CD14-positive monocyte (primary cell): ENCODE data around the gene NOD2. TPM values are rescaled to one million over a fixed set of nuclear protein-coding genes. Genes with fewer than 3 reads are reported as not detected.
A peak's percentile ranks its signal among the peaks of the same experiment; 100 is the strongest.

Experiments used
- DNase-seq, 3 donors: peaks; one replicate each; pipeline ENCODE4 v3.0.0-alpha.2; 2011 to 2022
- H2AFZ ChIP-seq: 2 replicates; pipeline ENCODE4 v1.6.0; 2012; ENCODE audit warnings: mild to moderate bottlenecking, low read depth, low read length, inconsistent platforms; ENCODE audit not compliant: insufficient read depth, poor library complexity, severe bottlenecking
- H3K27ac ChIP-seq, 2 donors: 1 replicate in 1 of 2; 2 replicates in 1 of 2; pipeline ENCODE4 v1.5.1; 2012 to 2013; ENCODE audit warnings: low read length in 2 of 2, control low read depth in 1 of 2, inconsistent platforms in 1 of 2, low read depth in 1 of 2, mild to moderate bottlenecking in 1 of 2
- H3K27me3 ChIP-seq, 2 donors: one replicate each; pipeline versions ENCODE4 v1.6.0 to v1.6.1; 2011 to 2013; ENCODE audit warnings: low read length in 2 of 2; ENCODE audit not compliant: control insufficient read depth in 2 of 2, insufficient read depth in 2 of 2
- H3K36me3 ChIP-seq, 2 donors: replicated peaks in 1 of 2; 1 replicate in 1 of 2; 2 replicates in 1 of 2; pipeline versions ENCODE4 v1.5.1 to v1.6.1; 2012 to 2013; ENCODE audit warnings: low read length in 2 of 2, control low read depth in 1 of 2, inconsistent platforms in 1 of 2, mild to moderate bottlenecking in 1 of 2; ENCODE audit not compliant: insufficient read depth in 2 of 2, control insufficient read depth in 1 of 2
- H3K4me1 ChIP-seq, 2 donors: 1 replicate in 1 of 2; 2 replicates in 1 of 2; pipeline versions ENCODE4 v1.5.1 to v1.6.1; 2012 to 2013; ENCODE audit warnings: low read length in 2 of 2, control low read depth in 1 of 2, inconsistent platforms in 1 of 2, mild to moderate bottlenecking in 1 of 2, moderate library complexity in 1 of 2; ENCODE audit not compliant: insufficient read depth in 2 of 2, control insufficient read depth in 1 of 2
- H3K4me2 ChIP-seq: replicated peaks from 2 replicates; pipeline ENCODE3; 2012; ENCODE audit warnings: low read length, moderate library complexity, mild to moderate bottlenecking; ENCODE audit not compliant: poor library complexity, severe bottlenecking; ENCODE audit errors: extremely low read depth
- H3K4me3 ChIP-seq, 3 experiments: fragments of 200-600 bp in 1 of 3; sonication (generic) in 1 of 3; replicated peaks in 1 of 3; 1 replicate in 2 of 3; 2 replicates in 1 of 3; pipeline ENCODE4 v1.5.1; 2011 to 2013; ENCODE audit warnings: low read length in 3 of 3, mild to moderate bottlenecking in 3 of 3, control low read depth in 2 of 3, low read depth in 2 of 3, inconsistent platforms in 1 of 3, moderate library complexity in 1 of 3
- H3K79me2 ChIP-seq: 2 replicates; pipeline ENCODE4 v1.6.0; 2012; ENCODE audit warnings: mild to moderate bottlenecking, control low read depth, inconsistent platforms, low read length, moderate library complexity; ENCODE audit not compliant: insufficient read depth
- H3K9ac ChIP-seq: 2 replicates; pipeline ENCODE4 v1.6.0; 2017; ENCODE audit warnings: low read length, mild to moderate bottlenecking; ENCODE audit not compliant: insufficient read depth, poor library complexity, severe bottlenecking
- H3K9me3 ChIP-seq, 2 donors: replicated peaks in 1 of 2; 1 replicate in 1 of 2; 2 replicates in 1 of 2; pipeline versions ENCODE4 v1.5.1 to v1.6.1; 2012 to 2013; ENCODE audit warnings: low read length in 2 of 2, control low read depth in 1 of 2; ENCODE audit not compliant: control insufficient read depth in 1 of 2, insufficient read depth in 1 of 2
- H4K20me1 ChIP-seq: 2 replicates; pipeline ENCODE4 v1.6.0; 2012; ENCODE audit warnings: mild to moderate bottlenecking, low read length, control low read depth, moderate library complexity; ENCODE audit not compliant: insufficient read depth
- H3K27ac Mint-ChIP-seq, 7 donors: one replicate each; pipeline ENCODE4 v1.8.0; 2020; ENCODE audit warnings: mild to moderate bottlenecking in 7 of 7, mixed read lengths in 7 of 7, moderate library complexity in 6 of 7, inconsistent platforms in 2 of 7
- H3K27me3 Mint-ChIP-seq, 3 donors: one replicate each; pipeline ENCODE4 v1.8.0; 2021 to 2022; ENCODE audit warnings: low read depth in 3 of 3, mild to moderate bottlenecking in 3 of 3, mixed read lengths in 3 of 3, moderate library complexity in 3 of 3, inconsistent platforms in 1 of 3
- H3K36me3 Mint-ChIP-seq, 2 donors: one replicate each; pipeline ENCODE4 v1.8.0; 2020; ENCODE audit warnings: mixed read lengths in 2 of 2, inconsistent platforms in 1 of 2, mild to moderate bottlenecking in 1 of 2
- H3K4me1 Mint-ChIP-seq: one replicate; pipeline ENCODE4 v1.8.0; 2020; ENCODE audit warnings: mild to moderate bottlenecking, mixed read lengths
- H3K4me3 Mint-ChIP-seq, 2 donors: one replicate each; pipeline ENCODE4 v1.8.0; 2020; ENCODE audit warnings: mild to moderate bottlenecking in 2 of 2, mixed read lengths in 2 of 2, moderate library complexity in 1 of 2
- H3K9me3 Mint-ChIP-seq, 7 donors: one replicate each; pipeline ENCODE4 v1.8.0; 2020 to 2022; ENCODE audit warnings: mixed read lengths in 7 of 7, mild to moderate bottlenecking in 6 of 7, moderate library complexity in 6 of 7, inconsistent platforms in 2 of 7
- WGBS: methylation state at CpG from one replicate; pipeline ENCODE4 v1.1.5; 2013; ENCODE audit warnings: missing lambda C conversion rate; ENCODE audit not compliant: insufficient coverage; 5-methylcytosine and 5-hydroxymethylcytosine counted together
- intact Hi-C, 2 donors: fragments of 100-400 bp; cut with micrococcal nuclease; formaldehyde crosslinking; loops; one replicate each; pipeline versions ENCODE4 v1.15.0 to v1.15.1; 2023
- polyA plus RNA-seq, 3 donors: library from polyadenylated mRNA; depleted of rRNA in 1 of 3; unstranded in 2 of 3; stranded (reverse) in 1 of 3; fragments of 300-500 nt in 2 of 3; fragments of >200 nt in 1 of 3; fragmentation: Illumina TruSeq in 2 of 3; gene quantifications; 1 replicate in 2 of 3; 2 replicates in 1 of 3; pipeline ENCODE4 v1.2.3, GENCODE V29; 2012 to 2021
- TF ChIP-seq, protein P1 (sequence below): fragments of 200-600 bp; IDR thresholded peaks from one replicate; pipeline ENCODE4 v1.8.0; 2022; ENCODE audit warnings: antibody characterized with exemption, mild to moderate bottlenecking

The NOD2 gene
- polyA plus RNA-seq, 3 donors, result 18.5 to 83.3 (median 29.7) TPM

DNA sequence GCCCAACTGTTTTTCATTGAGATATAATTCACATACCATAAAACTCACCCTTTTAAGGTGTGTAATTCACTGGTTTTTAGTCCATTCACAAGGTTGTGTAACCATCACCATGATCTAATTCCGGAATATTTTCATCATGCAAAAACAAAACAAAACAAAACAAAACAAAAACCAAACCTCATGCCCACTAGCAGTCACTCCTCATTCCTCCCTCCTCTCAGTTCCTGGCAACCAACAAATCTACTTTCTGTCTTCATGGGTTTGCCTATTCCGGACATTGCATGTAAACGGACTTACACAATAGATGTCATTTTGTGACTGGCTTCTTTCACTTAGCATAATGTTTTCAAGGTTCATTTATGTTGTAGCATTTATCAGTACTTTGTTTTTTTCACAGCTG, 4.5 kb upstream of the NOD2 start:
- H3K4me2 ChIP-seq, result no peak overlapping the region
- no peaks in the 10 kb centered on the region for H3K27me3 ChIP-seq
- Mint-ChIP-seq H3K4me3 (no peak overlapping the region), H3K9me3 (peaks cover 0 to 2% (median 0%) of the 10 kb centered on the region in 7 donors), H3K4me1 (peaks cover 78% of the 10 kb centered on the region), H3K27ac (peak overlapping the region in 6 of 7 donors; percentile 57 to 88 (median 81)), H3K36me3 (peaks cover 5 to 7% of the 10 kb centered on the region in 2 donors), H3K27me3 (peaks cover 0 to 6% (median 2%) of the 10 kb centered on the region in 3 donors)
- DNase-seq, result peak in 2 of 3 donors; percentile 33 to 91
- no peaks in the 10 kb centered on the region for H3K36me3 ChIP-seq
- intact Hi-C loops, result loop anchor here in 1 of 2 donors (10.0 kb wide), 1 partner anchor 534 kb away; the partner anchor contains the start of gene TENT4B
- no CpG with 5 or more reads among the region's 3 CpGs for WGBS
- peaks cover 20% of the 10 kb centered on the region for H3K79me2 ChIP-seq
- H4K20me1 ChIP-seq, result no peaks in the 10 kb centered on the region
- H3K4me3 ChIP-seq, result no peak overlapping the region
- H2AFZ ChIP-seq, result no peak overlapping the region
- H3K9ac ChIP-seq, result no peak overlapping the region
- H3K4me1 ChIP-seq, result peaks cover 50 to 57% of the 10 kb centered on the region in 2 donors
- H3K9me3 ChIP-seq, result no peaks in the 10 kb centered on the region
- no peak overlapping the region for H3K27ac ChIP-seq
- TF ChIP-seq, protein P1, sequence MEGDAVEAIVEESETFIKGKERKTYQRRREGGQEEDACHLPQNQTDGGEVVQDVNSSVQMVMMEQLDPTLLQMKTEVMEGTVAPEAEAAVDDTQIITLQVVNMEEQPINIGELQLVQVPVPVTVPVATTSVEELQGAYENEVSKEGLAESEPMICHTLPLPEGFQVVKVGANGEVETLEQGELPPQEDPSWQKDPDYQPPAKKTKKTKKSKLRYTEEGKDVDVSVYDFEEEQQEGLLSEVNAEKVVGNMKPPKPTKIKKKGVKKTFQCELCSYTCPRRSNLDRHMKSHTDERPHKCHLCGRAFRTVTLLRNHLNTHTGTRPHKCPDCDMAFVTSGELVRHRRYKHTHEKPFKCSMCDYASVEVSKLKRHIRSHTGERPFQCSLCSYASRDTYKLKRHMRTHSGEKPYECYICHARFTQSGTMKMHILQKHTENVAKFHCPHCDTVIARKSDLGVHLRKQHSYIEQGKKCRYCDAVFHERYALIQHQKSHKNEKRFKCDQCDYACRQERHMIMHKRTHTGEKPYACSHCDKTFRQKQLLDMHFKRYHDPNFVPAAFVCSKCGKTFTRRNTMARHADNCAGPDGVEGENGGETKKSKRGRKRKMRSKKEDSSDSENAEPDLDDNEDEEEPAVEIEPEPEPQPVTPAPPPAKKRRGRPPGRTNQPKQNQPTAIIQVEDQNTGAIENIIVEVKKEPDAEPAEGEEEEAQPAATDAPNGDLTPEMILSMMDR, result no peak

DNA sequence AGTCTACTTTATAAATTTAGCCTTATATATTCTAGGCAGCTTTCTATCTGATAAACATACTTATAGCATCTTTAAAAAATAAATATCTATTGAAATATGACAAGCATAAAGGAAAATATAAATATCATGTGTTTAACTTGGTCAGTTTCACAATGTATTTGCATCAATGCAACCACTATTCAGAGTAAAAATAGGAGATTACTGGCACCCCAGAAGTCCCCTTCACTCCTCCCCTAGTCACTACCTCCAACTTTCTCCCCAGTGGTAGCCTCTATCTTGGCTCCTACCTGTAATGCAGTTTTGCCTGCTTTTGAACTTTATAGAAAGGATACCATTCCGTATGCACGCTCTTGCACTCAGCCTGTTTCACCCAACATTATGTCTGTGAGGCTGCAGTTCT, 3.2 kb upstream of the NOD2 start:
- H3K27me3 ChIP-seq, result no peaks in the 10 kb centered on the region
- no peak overlapping the region for H3K27ac Mint-ChIP-seq
- no peaks in the 10 kb centered on the region for H3K36me3 ChIP-seq
- H3K4me1 ChIP-seq, result peaks cover 49 to 57% of the 10 kb centered on the region in 2 donors
- no peaks in the 10 kb centered on the region for H3K9me3 Mint-ChIP-seq
- DNase-seq, result no peak
- peaks cover 3 to 4% of the 10 kb centered on the region in 2 donors for H3K36me3 Mint-ChIP-seq
- H2AFZ ChIP-seq, result no peak overlapping the region
- no peak overlapping the region for H3K4me2 ChIP-seq
- H3K4me3 Mint-ChIP-seq, result no peak overlapping the region
- no peak overlapping the region for H3K27ac ChIP-seq
- H3K9me3 ChIP-seq, result no peaks in the 10 kb centered on the region
- intact Hi-C loops, result loop anchor here in 1 of 2 donors (10.0 kb wide), 1 partner anchor 415 kb away; no protein-coding TSS in a partner anchor
- no peak overlapping the region for H3K4me3 ChIP-seq
- no peak overlapping the region for H3K9ac ChIP-seq
- H4K20me1 ChIP-seq, result no peaks in the 10 kb centered on the region
- H3K4me1 Mint-ChIP-seq, result peaks cover 78% of the 10 kb centered on the region
- peaks cover 0 to 3% (median 2%) of the 10 kb centered on the region in 3 donors for H3K27me3 Mint-ChIP-seq
- H3K79me2 ChIP-seq, result peaks cover 33% of the 10 kb centered on the region
- TF ChIP-seq, protein P1, result no peak
- no CpG with 5 or more reads among the region's 2 CpGs for whole genome bisulfite sequencing
